GM19025 (cell line): Measurements from ENCODE around the gene GLIPR2.
A peak's percentile ranks its signal among the peaks of the same experiment; 100 is the strongest.
"Not testable (repeated sequence)": the region's sequence is repeated elsewhere in the genome, so short reads cannot be mapped to it uniquely, and the experiment has no call there.

Source experiments
- ATAC-seq: cut with Tn5 transposase; IDR thresholded peaks from one replicate; pipeline ENCODE4 v1.9.1; 2021; ENCODE audit warnings: mild to moderate bottlenecking, low read depth, moderate library complexity; ENCODE audit not compliant: unreplicated experiment

The GLIPR2 gene

GRCh38 chr9:36121971-36122370, 14.6 kb upstream of the GLIPR2 start:
- no peak for ATAC-seq

- no peak for ATAC-seq
Observed at GRCh38 chr9:36123515-36123914, 13.0 kb upstream of the GLIPR2 start.

GRCh38 chr9:36125062-36125855, 11.3 kb upstream of the GLIPR2 start:
- ATAC-seq = no peak

- no peak for ATAC-seq
Observed at GRCh38 chr9:36126016-36126730, 10.4 kb upstream of the GLIPR2 start.

GRCh38 chr9:36127652-36128244, 8.8 kb upstream of the GLIPR2 start:
- ATAC-seq = no peak

- no peak for ATAC-seq
Observed at GRCh38 chr9:36128349-36128748, 8.2 kb upstream of the GLIPR2 start.

GRCh38 chr9:36129139-36129538, 7.4 kb upstream of the GLIPR2 start:
- no peak for ATAC-seq

- not testable (repeated sequence) for ATAC-seq
Observed at GRCh38 chr9:36131666-36132065, 4.9 kb upstream of the GLIPR2 start.

- no peak for ATAC-seq
Observed at GRCh38 chr9:36132086-36132485, 4.4 kb upstream of the GLIPR2 start.

- ATAC-seq = no peak
Observed at GRCh38 chr9:36134761-36135505, 1.6 kb upstream of the GLIPR2 start.

GRCh38 chr9:36135741-36136271, 727 bp upstream of the GLIPR2 start:
- no peak for ATAC-seq

- peak; percentile 30 for ATAC-seq
Observed at GRCh38 chr9:36136894-36137391, 410 bp downstream of the GLIPR2 start.

GRCh38 chr9:36137392-36138004, 965 bp downstream of the GLIPR2 start:
- ATAC-seq = no peak

GRCh38 chr9:36138496-36138895, 2.0 kb downstream of the GLIPR2 start:
- ATAC-seq = no peak

- ATAC-seq = no peak
Observed at GRCh38 chr9:36138901-36139300, 2.4 kb downstream of the GLIPR2 start.

GRCh38 chr9:36140086-36141084, 3.9 kb downstream of the GLIPR2 start:
- ATAC-seq = no peak

- no peak for ATAC-seq
Observed at GRCh38 chr9:36141288-36141687, 4.8 kb downstream of the GLIPR2 start.

GRCh38 chr9:36141761-36142160, 5.2 kb downstream of the GLIPR2 start:
- ATAC-seq = no peak
